Keratinocyte (primary cell): ENCODE results near the gene FXYD1. TPM values are rescaled to one million over a fixed set of nuclear protein-coding genes. Genes with fewer than 3 reads are reported as not detected.

Experiments used
- DNase-seq: peaks from one replicate; pipeline ENCODE4 v3.0.0-alpha.2; 2011; ENCODE audit warnings: low read depth, missing footprints, low spot score
- FAIRE-seq: peaks from 2 replicates; lab custom pipeline; 2011; peaks lifted over from hg19 to GRCh38; lab: Jason Lieb, UNC
- H2AFZ ChIP-seq: 2 replicates; pipeline ENCODE4 v1.6.0; 2012; ENCODE audit warnings: low read length, control low read depth, inconsistent platforms; ENCODE audit not compliant: control insufficient read depth
- H3K27ac ChIP-seq: 2 replicates; pipeline ENCODE4 v1.5.1; 2011; ENCODE audit warnings: low read length; ENCODE audit not compliant: control insufficient read depth, insufficient read depth
- H3K27me3 ChIP-seq: 3 replicates; pipeline ENCODE4 v1.6.0; 2011; ENCODE audit warnings: low read length; ENCODE audit not compliant: control insufficient read depth, insufficient read depth; ENCODE audit errors: extremely low read depth
- H3K36me3 ChIP-seq, 2 experiments: 2 replicates in 1 of 2; 3 replicates in 1 of 2; pipeline ENCODE4 v1.5.1; 2011; ENCODE audit warnings: low read length in 2 of 2, mild to moderate bottlenecking in 1 of 2; ENCODE audit not compliant: control insufficient read depth in 2 of 2, insufficient read depth in 2 of 2; ENCODE audit errors: extremely low read depth in 1 of 2
- H3K4me1 ChIP-seq: 3 replicates; pipeline ENCODE4 v1.5.1; 2011; ENCODE audit warnings: low read length; ENCODE audit not compliant: control insufficient read depth, insufficient read depth; ENCODE audit errors: extremely low read depth
- H3K4me2 ChIP-seq: 3 replicates; pipeline ENCODE4 v1.6.0; 2011; ENCODE audit warnings: low read depth, low read length; ENCODE audit not compliant: control insufficient read depth, insufficient read depth; ENCODE audit errors: extremely low read depth
- H3K4me3 ChIP-seq, 3 experiments: fragments of 200-600 bp in 1 of 3; sonication (generic) in 1 of 3; 2 replicates in 2 of 3; 3 replicates in 1 of 3; pipeline ENCODE4 v1.5.1; 2011 to 2016; ENCODE audit warnings: low read length in 3 of 3, mild to moderate bottlenecking in 3 of 3, control low read depth in 2 of 3, inconsistent platforms in 1 of 3, low read depth in 1 of 3, mixed read lengths in 1 of 3, mixed run types in 1 of 3, moderate library complexity in 1 of 3; ENCODE audit not compliant: control insufficient read depth in 2 of 3, insufficient read depth in 2 of 3; ENCODE audit errors: extremely low read depth in 1 of 3
- H3K79me2 ChIP-seq: 2 replicates; pipeline ENCODE4 v1.6.0; 2012; ENCODE audit warnings: low read length; ENCODE audit not compliant: control insufficient read depth, insufficient read depth
- H3K9ac ChIP-seq: 3 replicates; pipeline ENCODE4 v1.6.0; 2011; ENCODE audit warnings: low read length; ENCODE audit not compliant: control insufficient read depth, insufficient read depth; ENCODE audit errors: extremely low read depth
- H3K9me1 ChIP-seq: 3 replicates; pipeline ENCODE4 v1.6.0; 2011; ENCODE audit warnings: low read length; ENCODE audit not compliant: control insufficient read depth, insufficient read depth; ENCODE audit errors: extremely low read depth
- H3K9me3 ChIP-seq: 2 replicates; pipeline ENCODE4 v1.5.1; 2012; ENCODE audit warnings: low read depth, low read length; ENCODE audit not compliant: control insufficient read depth
- H4K20me1 ChIP-seq: 3 replicates; pipeline ENCODE4 v1.6.0; 2011; ENCODE audit warnings: low read length; ENCODE audit not compliant: control insufficient read depth, insufficient read depth; ENCODE audit errors: extremely low read depth
- EZH2 ChIP-seq: IDR thresholded peaks from one replicate; pipeline ENCODE4 v1.6.1; 2012; ENCODE audit warnings: inconsistent platforms, mild to moderate bottlenecking, low read length, moderate library complexity
- dilution Hi-C: fragments of 300-500 bp; cut with MboI; formaldehyde crosslinking; loops from one replicate; pipeline ENCODE4 v1.7.0; 2020; ENCODE audit warnings: low sequenced_read_pairs; ENCODE audit not compliant: extremely low pct_ligation_motif_present
- polyA plus RNA-seq, 5 experiments: library from polyadenylated mRNA; depleted of rRNA in 3 of 5; stranded (reverse) in 3 of 5; stranded (forward) in 1 of 5; unstranded in 1 of 5; fragments of >200 nt; gene quantifications; 1 replicate in 1 of 5; 2 replicates in 3 of 5; 3 replicates in 1 of 5; pipeline versions ENCODE4 v1.2.1 to v1.2.3, GENCODE V29; 2011 to 2012; ENCODE audit warnings: missing spikeins in 2 of 5, low read depth in 1 of 5, low replicate concordance in 1 of 5
- small RNA-seq, 3 experiments: library from RNA; depleted of rRNA; stranded (forward); fragments of <200 nt; gene quantifications; one replicate each; pipeline ENCODE3, GENCODE V24; 2012; ENCODE audit warnings: low read depth in 3 of 3, low replicate concordance in 1 of 3; ENCODE audit not compliant: insufficient read length in 3 of 3
- TF ChIP-seq, protein P1 (sequence below), 3 experiments: IDR thresholded peaks in 1 of 3; conservative IDR thresholded peaks in 1 of 3; optimal IDR thresholded peaks in 1 of 3; 2 replicates in 2 of 3; 3 replicates in 1 of 3; pipeline versions ENCODE3 to v1.5.1; 2011; ENCODE audit warnings: low read length in 3 of 3, mild to moderate bottlenecking in 3 of 3, moderate library complexity in 2 of 3, control low read depth in 1 of 3, inconsistent platforms in 1 of 3; ENCODE audit not compliant: insufficient read depth in 2 of 3; ENCODE audit errors: extremely low read depth in 1 of 3

The FXYD1 gene
- polyA plus RNA-seq, 1 donor (not counting 4 experiments of a cell fraction or from before 2014, with no cell fraction given): 0.14 TPM

GRCh38 chr19:35184267-35184666, 45.6 kb downstream of the FXYD1 start:
- no peak overlapping the region for H3K4me3 ChIP-seq
- no peaks in the 10 kb centered on the region for H4K20me1 ChIP-seq
- no peak overlapping the region for H3K27ac ChIP-seq
- no peaks in the 10 kb centered on the region for H3K9me3 ChIP-seq
- no peak overlapping the region for H3K4me2 ChIP-seq
- H3K27me3 ChIP-seq: no peaks in the 10 kb centered on the region
- no peak for FAIRE-seq
- no peaks in the 10 kb centered on the region for H3K36me3 ChIP-seq
- DNase-seq: no peak
- no peak overlapping the region for H2AFZ ChIP-seq
- TF ChIP-seq, protein P1, sequence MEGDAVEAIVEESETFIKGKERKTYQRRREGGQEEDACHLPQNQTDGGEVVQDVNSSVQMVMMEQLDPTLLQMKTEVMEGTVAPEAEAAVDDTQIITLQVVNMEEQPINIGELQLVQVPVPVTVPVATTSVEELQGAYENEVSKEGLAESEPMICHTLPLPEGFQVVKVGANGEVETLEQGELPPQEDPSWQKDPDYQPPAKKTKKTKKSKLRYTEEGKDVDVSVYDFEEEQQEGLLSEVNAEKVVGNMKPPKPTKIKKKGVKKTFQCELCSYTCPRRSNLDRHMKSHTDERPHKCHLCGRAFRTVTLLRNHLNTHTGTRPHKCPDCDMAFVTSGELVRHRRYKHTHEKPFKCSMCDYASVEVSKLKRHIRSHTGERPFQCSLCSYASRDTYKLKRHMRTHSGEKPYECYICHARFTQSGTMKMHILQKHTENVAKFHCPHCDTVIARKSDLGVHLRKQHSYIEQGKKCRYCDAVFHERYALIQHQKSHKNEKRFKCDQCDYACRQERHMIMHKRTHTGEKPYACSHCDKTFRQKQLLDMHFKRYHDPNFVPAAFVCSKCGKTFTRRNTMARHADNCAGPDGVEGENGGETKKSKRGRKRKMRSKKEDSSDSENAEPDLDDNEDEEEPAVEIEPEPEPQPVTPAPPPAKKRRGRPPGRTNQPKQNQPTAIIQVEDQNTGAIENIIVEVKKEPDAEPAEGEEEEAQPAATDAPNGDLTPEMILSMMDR (optimal IDR thresholded peaks at IDR 0.05 in 1 of 3, IDR thresholded peaks at IDR 0.05 in 1 of 3, conservative IDR thresholded peaks at IDR 0.05 in 1 of 3; ENCODE audit: extremely low read depth in 1 of 3, insufficient read depth in 2 of 3, low read length in 3 of 3): no peak
- no peak for TF ChIP-seq EZH2
- no peak overlapping the region for H3K9ac ChIP-seq
- H3K79me2 ChIP-seq: no peaks in the 10 kb centered on the region
- no peaks in the 10 kb centered on the region for H3K9me1 ChIP-seq
- dilution Hi-C loops: no loop called here
- no peaks in the 10 kb centered on the region for H3K4me1 ChIP-seq

DNA sequence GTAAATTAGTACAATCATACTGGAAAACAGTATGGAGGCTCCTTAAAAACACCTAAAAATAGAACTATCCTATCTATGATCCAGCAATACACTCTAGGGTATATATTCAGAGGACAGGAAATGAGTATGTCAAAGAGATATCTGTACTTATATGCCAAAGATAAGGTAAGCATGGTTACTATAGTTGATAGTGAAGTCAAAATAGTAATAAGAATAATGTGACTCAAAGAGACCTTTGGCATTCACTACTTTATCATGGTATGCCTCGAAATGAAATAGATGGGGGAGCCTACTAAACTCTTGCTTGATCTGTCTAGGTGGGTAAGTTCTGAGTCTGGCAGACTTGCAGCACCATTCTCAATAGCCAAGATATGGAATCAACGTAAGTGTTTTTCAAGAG, 46.3 kb downstream of the FXYD1 start:
- DNase-seq (no peak), FAIRE-seq (no peak)
- H3K36me3 ChIP-seq: no peaks in the 10 kb centered on the region
- H3K27me3 ChIP-seq: no peaks in the 10 kb centered on the region
- no peak overlapping the region for H3K27ac ChIP-seq
- no peaks in the 10 kb centered on the region for H4K20me1 ChIP-seq
- dilution Hi-C loops: no loop called here
- no peaks in the 10 kb centered on the region for H3K9me3 ChIP-seq
- H3K4me1 ChIP-seq: no peaks in the 10 kb centered on the region
- H2AFZ ChIP-seq: no peak overlapping the region
- H3K4me2 ChIP-seq: no peak overlapping the region
- TF ChIP-seq, protein P1 (optimal IDR thresholded peaks at IDR 0.05 in 1 of 3, IDR thresholded peaks at IDR 0.05 in 1 of 3, conservative IDR thresholded peaks at IDR 0.05 in 1 of 3; ENCODE audit: extremely low read depth in 1 of 3, insufficient read depth in 2 of 3, low read length in 3 of 3): no peak
- no peak for TF ChIP-seq EZH2
- no peak overlapping the region for H3K9ac ChIP-seq
- no peaks in the 10 kb centered on the region for H3K79me2 ChIP-seq
- no peak overlapping the region for H3K4me3 ChIP-seq
- H3K9me1 ChIP-seq: no peaks in the 10 kb centered on the region

Small RNA genes within 50 kb of the gene (small RNA-seq; reads per million reads assigned to genes)
- 0 reads per million in 3 experiments for gene AC020907.2

Other genes with a start within 250 kb of the FXYD1 start
- 2.8 to 4.6 TPM (median 4.1 TPM) in 3 replicates for gene ZNF30, start 211.9 kb upstream of the FXYD1 start, polyA plus RNA-seq
- 1.9 to 2.5 TPM (median 2.0 TPM) in 3 replicates for gene ZNF792, start 174.6 kb upstream of the FXYD1 start, polyA plus RNA-seq
- gene GRAMD1A, start 138.5 kb upstream of the FXYD1 start, polyA plus RNA-seq: 22.1 to 26.8 TPM (median 24.6 TPM) in 3 replicates
- 0.30 to 0.46 TPM (median 0.45 TPM) in 3 replicates for gene SCN1B, start 108.4 kb upstream of the FXYD1 start, polyA plus RNA-seq
- not detected in 3 replicates for gene HPN, start 97.1 kb upstream of the FXYD1 start, polyA plus RNA-seq
- 563 to 2,415 TPM (median 851 TPM) in 3 replicates for gene FXYD3, start 23.0 kb upstream of the FXYD1 start, polyA plus RNA-seq
- 0.01 to 0.14 TPM (median 0.10 TPM) in 3 replicates for gene LGI4, start 3.8 kb upstream of the FXYD1 start, polyA plus RNA-seq
- gene FXYD7, start 4.4 kb downstream of the FXYD1 start, polyA plus RNA-seq: 0.36 TPM in 1 of 3 replicates, not detected in the others
- 82.5 to 457 TPM (median 122 TPM) in 3 replicates for gene FXYD5, start 15.9 kb downstream of the FXYD1 start, polyA plus RNA-seq
- gene FAM187B, start 89.9 kb downstream of the FXYD1 start, polyA plus RNA-seq: not detected in 3 replicates
- gene LSR, start 110.2 kb downstream of the FXYD1 start, polyA plus RNA-seq: 51.3 to 101 TPM (median 79.2 TPM) in 3 replicates
- 51.2 to 82.7 TPM (median 53.8 TPM) in 3 replicates for gene USF2, start 130.1 kb downstream of the FXYD1 start, polyA plus RNA-seq
- gene HAMP, start 143.7 kb downstream of the FXYD1 start, polyA plus RNA-seq: not detected in 3 replicates
- gene MAG, start 153.3 kb downstream of the FXYD1 start, polyA plus RNA-seq: not detected in 3 replicates
- gene CD22, start 190.4 kb downstream of the FXYD1 start, polyA plus RNA-seq: 0.06 to 0.42 TPM (median 0.26 TPM) in 3 replicates
- not detected in 3 replicates for gene FFAR1, start 209.1 kb downstream of the FXYD1 start, polyA plus RNA-seq
- gene FFAR3, start 219.6 kb downstream of the FXYD1 start, polyA plus RNA-seq: not detected in 3 replicates
- not detected in 3 replicates for gene GPR42, start 232.2 kb downstream of the FXYD1 start, polyA plus RNA-seq